ENCODE results near the gene CEP72.

GRCh38 chr5:619444-619843 lies 7.3 kb downstream of the CEP72 start:
- TF ChIP-seq POLR2A (IDR thresholded peaks at IDR 0.05), result no peak
- TF ChIP-seq CTCF (IDR thresholded peaks at IDR 0.05), result no peak
